AG20443 (cell line): ENCODE measurements around the gene IGSF10.
"Not testable (repeated sequence)": the region's sequence is repeated elsewhere in the genome, so short reads cannot be mapped to it uniquely, and the experiment has no call there.

Experiments
- DNase-seq: peaks from one replicate; pipeline ENCODE4 v3.0.0; 2012; ENCODE audit warnings: low spot score, mixed read lengths

The IGSF10 gene, protein sequence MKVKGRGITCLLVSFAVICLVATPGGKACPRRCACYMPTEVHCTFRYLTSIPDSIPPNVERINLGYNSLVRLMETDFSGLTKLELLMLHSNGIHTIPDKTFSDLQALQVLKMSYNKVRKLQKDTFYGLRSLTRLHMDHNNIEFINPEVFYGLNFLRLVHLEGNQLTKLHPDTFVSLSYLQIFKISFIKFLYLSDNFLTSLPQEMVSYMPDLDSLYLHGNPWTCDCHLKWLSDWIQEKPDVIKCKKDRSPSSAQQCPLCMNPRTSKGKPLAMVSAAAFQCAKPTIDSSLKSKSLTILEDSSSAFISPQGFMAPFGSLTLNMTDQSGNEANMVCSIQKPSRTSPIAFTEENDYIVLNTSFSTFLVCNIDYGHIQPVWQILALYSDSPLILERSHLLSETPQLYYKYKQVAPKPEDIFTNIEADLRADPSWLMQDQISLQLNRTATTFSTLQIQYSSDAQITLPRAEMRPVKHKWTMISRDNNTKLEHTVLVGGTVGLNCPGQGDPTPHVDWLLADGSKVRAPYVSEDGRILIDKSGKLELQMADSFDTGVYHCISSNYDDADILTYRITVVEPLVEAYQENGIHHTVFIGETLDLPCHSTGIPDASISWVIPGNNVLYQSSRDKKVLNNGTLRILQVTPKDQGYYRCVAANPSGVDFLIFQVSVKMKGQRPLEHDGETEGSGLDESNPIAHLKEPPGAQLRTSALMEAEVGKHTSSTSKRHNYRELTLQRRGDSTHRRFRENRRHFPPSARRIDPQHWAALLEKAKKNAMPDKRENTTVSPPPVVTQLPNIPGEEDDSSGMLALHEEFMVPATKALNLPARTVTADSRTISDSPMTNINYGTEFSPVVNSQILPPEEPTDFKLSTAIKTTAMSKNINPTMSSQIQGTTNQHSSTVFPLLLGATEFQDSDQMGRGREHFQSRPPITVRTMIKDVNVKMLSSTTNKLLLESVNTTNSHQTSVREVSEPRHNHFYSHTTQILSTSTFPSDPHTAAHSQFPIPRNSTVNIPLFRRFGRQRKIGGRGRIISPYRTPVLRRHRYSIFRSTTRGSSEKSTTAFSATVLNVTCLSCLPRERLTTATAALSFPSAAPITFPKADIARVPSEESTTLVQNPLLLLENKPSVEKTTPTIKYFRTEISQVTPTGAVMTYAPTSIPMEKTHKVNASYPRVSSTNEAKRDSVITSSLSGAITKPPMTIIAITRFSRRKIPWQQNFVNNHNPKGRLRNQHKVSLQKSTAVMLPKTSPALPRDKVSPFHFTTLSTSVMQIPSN (N-terminal part only)

GRCh38 chr3:151460774-151461450 is at the start of gene IGSF10:
IGSF10 (minus strand) TSS chr3:151461061; CDS start chr3:151458709, 2,352 bp downstream.
- peak; percentile 55 for DNase-seq

DNA sequence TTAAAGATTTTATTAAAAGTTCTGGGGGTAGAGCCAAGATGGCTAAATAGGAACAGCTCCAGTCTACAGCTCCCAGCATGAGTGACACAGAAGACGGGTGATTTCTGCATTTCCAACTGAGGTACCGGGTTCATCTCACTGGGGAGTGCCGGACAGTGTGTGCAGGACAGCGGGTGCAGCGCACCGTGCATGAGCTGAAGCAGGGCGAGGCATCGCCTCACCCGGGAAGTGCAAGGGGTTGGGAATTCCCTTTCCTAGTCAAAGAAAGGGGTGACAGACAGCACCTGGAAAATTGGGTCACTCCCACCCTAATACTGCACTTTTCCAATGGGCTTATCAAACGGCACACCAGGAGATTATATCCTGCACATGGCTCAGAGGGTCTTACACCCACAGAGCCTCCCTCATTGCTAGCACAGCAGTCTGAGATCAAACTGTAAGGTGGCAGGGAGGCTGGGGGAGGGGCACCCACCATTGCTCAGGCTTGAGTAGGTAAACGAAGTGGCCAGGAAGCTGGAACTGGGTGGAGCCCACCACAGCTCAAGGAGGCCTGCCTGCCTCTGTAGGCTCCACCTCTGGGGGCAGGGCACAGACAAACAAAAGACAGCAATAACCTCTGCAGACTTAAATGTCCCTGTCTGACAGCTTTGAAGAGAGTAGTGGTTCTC is 48.7 kb upstream of the IGSF10 start:
- not testable (repeated sequence) for DNase-seq

DNA sequence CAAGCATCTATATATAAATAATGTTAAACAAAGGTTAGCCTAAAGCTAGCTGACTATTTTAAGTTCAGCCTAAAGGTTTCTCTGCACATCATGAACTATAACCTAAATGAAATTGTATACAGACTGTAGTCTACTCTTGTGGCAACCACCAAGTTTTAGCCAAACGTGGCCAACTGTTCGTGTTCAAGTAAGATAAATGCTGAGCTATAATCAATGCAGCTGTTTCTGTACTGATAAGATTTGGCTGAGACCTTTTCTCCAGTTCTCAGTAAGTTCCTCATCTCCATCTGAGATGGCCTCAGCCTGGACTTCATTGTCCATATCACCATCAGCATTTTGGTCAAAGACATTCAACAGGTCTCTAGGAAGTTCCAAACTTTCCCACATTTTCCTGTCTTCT is 43.7 kb upstream of the IGSF10 start:
- no peak for DNase-seq

- DNase-seq, result no peak
Measured at GRCh38 chr3:151503074-151503473, 42.2 kb upstream of the IGSF10 start.

GRCh38 chr3:151501923-151502632 is 41.2 kb upstream of the IGSF10 start:
- DNase-seq, result no peak

DNA sequence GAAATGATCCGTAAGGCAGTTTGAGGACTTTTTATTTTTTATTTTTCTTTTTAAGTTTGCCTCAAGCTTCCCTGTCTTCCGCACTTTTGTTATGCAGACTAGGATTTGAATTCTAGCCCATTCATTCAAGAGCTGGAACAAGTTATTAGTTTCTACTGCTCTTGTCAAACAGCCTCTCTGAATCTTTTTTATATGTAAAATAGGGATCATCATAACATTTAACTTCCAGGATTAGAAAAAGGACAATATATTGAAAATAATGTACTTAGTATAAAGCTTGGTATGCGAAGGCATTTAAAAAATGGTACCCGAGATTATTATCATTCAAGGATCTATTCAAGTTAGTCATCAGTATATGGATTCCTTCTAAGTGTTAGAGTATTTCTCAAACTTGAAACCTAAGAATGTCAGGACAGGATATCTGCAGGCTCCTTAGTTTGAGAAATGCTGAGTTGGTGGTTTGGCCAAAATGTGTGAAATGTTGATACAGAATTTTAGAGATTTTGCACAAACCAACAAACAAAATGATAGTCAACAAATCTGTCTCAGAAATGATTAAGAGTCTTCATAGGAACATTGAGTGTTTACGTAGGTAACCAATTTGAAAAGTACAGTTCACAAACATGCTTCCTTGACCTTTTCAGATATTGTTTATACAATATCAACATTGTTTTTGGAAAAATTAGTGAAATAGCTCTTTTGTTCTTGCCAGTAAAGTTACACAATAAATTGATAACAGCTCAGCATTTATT is 40.5 kb upstream of the IGSF10 start:
- DNase-seq, result no peak

- DNase-seq, result no peak
Measured at GRCh38 chr3:151499168-151499567, 38.3 kb upstream of the IGSF10 start.

GRCh38 chr3:151491525-151491924 is 30.7 kb upstream of the IGSF10 start:
- DNase-seq, result no peak

DNA sequence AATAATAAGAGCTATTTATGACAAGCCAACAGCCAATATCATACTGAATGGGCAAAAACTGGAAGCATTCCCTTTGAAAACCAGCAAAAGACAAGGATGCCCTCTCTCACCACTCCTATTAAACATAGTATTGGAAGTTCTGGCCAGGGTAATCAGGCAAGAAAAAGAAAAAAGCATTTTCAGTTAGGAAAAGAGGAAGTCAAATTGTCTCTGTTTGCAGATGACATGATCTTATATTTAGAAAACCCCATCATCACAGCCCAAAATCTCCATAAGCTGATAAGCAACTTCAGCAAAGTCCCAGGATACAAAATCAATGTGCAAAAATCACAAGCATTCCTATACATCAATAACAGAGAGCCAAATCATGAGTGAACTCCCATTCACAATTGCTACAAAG is 27.0 kb upstream of the IGSF10 start:
- DNase-seq, result not testable (repeated sequence)

- DNase-seq, result no peak
Measured at GRCh38 chr3:151483961-151484520, 23.2 kb upstream of the IGSF10 start.

DNA sequence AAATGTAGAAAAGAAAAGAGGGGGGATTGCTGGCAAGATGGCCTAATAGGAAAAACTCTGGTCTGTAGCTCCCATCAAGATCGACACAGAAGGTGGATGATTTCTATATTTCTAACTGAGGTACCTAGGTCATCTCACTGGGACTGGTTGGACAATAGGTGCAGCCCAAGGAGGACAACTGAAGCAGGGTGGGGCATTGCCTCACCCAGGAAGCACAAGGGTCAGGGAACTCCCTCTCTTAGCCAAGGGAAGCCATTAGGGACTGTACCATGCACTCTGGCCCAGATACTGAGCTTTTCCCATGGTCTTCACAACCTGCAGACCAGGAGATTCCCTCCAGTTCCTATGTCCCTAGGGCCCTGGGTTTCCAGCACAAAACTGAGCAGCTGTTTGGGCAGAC is 22.6 kb upstream of the IGSF10 start:
- DNase-seq, result no peak

- DNase-seq, result no peak
Measured at GRCh38 chr3:151480492-151480891, 19.6 kb upstream of the IGSF10 start.

GRCh38 chr3:151479452-151479851 is 18.6 kb upstream of the IGSF10 start:
- DNase-seq, result no peak

DNA sequence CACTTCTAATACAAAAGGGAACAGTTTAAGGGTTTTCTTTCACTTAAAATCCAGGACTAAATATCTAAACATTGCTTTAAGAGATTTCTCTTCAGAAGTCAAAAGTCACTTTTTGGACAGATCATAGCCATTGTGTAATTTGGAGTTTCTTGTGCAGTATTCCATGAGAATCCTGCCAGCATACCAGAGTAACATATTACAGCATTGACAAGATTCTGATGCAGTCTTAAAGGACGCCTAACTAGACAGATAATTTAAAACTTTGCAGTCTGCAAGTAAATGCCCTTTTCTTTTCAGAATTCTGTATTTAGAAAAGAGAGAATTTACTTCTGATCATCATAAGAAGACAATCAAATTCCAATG is 17.5 kb upstream of the IGSF10 start:
- no peak for DNase-seq

DNA sequence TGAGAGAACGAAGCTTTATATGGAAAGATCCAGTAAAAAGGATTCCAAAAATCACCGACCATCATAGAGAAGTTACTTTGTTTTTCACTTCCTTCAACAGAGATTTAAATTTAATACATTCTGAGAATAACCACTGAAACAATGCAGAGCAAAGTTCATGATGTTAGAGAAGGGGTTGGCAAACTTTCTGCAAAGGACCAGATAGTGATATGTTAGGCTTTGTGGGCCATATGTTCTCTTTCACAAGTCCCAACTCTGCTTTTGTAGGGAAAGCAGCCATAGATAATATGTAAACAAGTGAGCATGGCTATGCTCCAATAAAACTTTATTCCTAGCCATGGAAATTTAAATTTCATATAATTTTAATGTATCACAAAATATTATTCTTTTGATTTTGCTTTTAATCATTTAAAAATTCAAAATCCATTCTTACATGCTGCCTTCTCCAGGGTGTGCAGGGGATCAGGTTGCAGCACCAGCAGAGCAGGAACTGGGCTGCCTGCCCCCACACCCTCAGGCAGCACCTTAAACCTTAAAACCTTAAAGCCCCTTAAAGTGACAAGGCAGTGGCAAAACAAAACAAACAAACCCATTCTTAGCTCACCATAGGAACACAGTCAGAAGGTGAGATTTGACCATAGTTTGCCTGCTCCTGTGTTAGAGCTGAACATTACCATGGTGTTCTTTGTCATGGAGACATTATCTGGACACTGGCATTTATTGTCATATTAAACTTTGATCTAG is 16.9 kb upstream of the IGSF10 start:
- no peak for DNase-seq

GRCh38 chr3:151476344-151477018 is 15.6 kb upstream of the IGSF10 start:
- no peak for DNase-seq

DNA sequence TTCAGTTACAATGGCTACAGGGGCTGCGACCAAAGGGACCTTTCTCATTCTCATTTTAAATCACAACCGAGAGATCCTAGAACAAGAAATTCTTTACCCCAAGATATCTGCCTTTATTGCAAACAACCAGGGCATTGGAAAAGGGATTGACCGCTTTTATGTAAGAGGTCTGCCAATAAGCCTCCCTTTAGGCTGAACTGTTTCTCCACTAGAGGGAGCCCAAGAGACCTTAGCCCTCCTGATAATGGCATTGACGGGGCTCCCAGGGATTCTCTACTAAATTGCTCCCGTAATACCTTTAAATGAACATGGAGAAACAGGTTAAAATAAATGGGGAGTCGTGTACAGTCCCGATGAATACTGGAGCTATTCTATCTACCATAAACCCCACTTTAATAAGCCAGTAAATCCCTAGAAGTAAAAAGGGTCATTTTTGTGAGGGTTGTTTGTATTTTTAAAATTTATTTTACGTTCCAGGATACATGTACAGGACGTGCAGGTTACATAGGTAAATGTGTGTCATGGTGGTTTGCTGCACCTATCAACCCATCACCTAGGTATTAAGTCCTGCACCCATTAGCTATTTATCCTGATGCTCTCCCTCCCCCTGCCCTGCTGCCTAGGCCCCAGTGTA is 7.5 kb upstream of the IGSF10 start:
- peak; percentile 69 for DNase-seq

DNA sequence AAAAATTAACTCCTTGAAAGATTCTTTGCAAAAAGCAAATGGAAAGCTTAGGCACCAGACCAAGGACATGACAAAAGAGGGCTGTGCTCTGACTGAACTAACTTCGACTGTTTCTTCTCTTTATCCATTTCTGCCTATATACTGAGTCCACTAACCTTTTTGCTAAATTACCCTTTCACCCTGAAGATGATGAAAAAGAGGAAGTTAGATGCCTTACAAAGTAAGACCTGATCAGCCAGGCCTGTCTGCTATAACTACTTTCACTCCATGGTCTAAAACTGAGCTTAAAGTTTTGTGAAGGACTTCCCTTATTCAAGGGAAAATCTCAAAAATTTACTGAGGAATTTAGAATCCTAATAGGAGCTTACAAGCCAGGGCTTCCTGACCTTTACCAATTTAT is 6.2 kb upstream of the IGSF10 start:
- DNase-seq, result no peak
